Stimulated activated naive CD8-positive, alpha-beta T cell treated with anti-CD3 and anti-CD28 coated beads, Interleukin-15, Interleukin-2, amounts not matched to agents 100 ng/mL and 50 ng/mL, for 24 hours (primary cell): Measurements from ENCODE around the gene TRIM67.

Experiments used
- H3K27ac Mint-ChIP-seq: one replicate; pipeline ENCODE4 v1.8.0; 2021; ENCODE audit warnings: mild to moderate bottlenecking, mixed read lengths
- H3K27me3 Mint-ChIP-seq: one replicate; pipeline ENCODE4 v1.8.0; 2021; ENCODE audit warnings: mixed read lengths
- H3K36me3 Mint-ChIP-seq: one replicate; pipeline ENCODE4 v1.8.0; 2021; ENCODE audit warnings: low read depth, mixed read lengths
- H3K4me1 Mint-ChIP-seq: one replicate; pipeline ENCODE4 v1.8.0; 2021; ENCODE audit warnings: low read depth, mixed read lengths
- H3K4me3 Mint-ChIP-seq: one replicate; pipeline ENCODE4 v1.8.0; 2021; ENCODE audit warnings: mild to moderate bottlenecking, mixed read lengths
- H3K9me3 Mint-ChIP-seq: one replicate; pipeline ENCODE4 v1.8.0; 2021; ENCODE audit warnings: mixed read lengths

TRIM67 gene

DNA sequence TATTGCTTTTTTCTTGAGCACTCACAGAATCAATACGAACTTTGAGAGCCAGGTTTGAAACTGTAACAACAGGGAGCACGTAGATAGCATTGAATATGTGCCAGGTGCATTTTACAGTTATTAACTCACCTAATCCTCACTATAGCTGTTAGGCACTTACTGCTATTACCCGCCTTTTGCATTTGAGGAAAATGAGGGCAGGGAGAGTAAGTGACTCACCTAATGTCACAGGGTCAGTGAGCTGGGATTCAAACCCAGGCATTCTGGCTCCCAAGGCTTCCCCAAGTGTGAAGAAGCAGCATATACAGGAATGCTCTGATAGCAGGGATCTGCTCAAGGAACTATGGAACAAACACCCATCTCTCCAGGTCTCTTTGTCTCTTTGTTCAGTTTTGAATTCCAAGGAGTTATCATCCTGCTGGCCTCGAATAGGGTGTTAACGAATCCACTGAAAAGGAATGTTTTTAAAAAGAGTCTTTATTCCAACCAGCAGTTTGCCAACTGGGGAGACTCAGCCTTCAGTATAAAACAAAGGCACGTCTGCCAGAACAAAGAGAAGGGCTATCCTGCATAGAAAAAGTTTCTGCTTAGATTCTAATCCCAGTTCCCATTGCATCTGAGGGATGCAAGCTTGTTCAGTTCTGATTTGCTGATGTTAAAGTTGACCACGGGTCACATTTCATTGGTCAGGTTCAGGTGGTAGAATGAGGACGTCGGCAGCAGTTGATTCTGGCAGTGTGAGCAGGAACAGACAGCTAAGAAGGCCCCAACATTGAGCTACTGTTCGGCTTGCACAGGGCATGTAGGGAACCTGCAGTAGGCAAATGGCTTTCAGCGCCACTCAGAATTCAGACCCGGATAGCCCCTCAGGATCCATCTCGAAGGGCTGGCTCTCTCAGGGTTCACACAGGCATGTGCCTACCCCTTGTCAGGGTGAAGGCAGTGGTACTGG is 22.1 kb downstream of the TRIM67 start:
- H3K4me3 Mint-ChIP-seq = no peak overlapping the region

DNA sequence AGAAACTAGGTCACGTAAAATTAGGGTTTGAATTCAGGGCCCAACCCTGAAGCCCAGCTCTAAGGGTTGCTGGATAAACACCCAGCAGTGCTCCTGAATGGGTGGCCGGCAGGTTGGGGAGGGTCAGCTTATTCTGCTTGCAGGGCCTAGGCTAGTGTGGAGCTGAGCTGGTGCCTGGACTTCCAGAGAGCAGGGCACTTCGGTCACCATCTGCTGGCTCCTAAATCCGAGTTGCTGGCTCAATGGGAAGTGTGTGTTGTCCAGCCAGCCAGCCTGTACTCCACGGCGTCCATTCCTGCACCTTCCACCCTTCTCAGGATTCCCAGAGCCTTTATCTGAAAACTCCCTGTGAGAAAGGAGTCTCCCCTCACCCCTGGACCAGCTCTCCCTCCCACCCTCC is 23.0 kb downstream of the TRIM67 start:
- no peak overlapping the region for H3K4me3 Mint-ChIP-seq
- no peak overlapping the region for H3K27ac Mint-ChIP-seq
- peaks cover 37% of the 10 kb centered on the region for H3K27me3 Mint-ChIP-seq
- no peaks in the 10 kb centered on the region for H3K9me3 Mint-ChIP-seq
- H3K36me3 Mint-ChIP-seq = no peaks in the 10 kb centered on the region
- H3K4me1 Mint-ChIP-seq = no peaks in the 10 kb centered on the region

More for the DNA sequence above, 22.1 kb downstream of the TRIM67 start:
- Mint-ChIP-seq H3K36me3 (no peaks in the 10 kb centered on the region), H3K4me1 (no peaks in the 10 kb centered on the region), H3K27me3 (peaks cover 47% of the 10 kb centered on the region), H3K9me3 (no peaks in the 10 kb centered on the region), H3K27ac (no peak overlapping the region)

DNA sequence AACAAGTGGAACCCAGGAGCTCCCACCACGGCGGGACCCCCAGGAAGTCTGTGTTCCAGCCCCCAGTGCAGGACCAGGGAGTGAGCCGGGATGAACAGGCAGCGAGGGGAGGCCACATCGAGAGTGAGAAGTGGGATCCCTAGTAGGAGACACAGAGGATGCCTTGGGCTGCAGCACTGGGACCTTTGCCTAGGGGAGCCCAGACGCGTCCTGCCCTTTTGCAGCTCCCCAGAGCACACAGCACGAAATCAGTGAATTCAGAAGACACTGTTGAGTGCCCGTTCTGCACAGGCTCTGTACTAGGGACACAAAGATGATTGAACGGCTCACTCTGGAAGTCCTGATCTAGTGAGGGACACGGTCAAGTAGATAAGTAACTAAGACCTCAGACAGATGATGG is 23.5 kb downstream of the TRIM67 start:
- no peaks in the 10 kb centered on the region for H3K4me1 Mint-ChIP-seq
- no peaks in the 10 kb centered on the region for H3K9me3 Mint-ChIP-seq
- no peak overlapping the region for H3K4me3 Mint-ChIP-seq
- no peaks in the 10 kb centered on the region for H3K36me3 Mint-ChIP-seq
- peaks cover 35% of the 10 kb centered on the region for H3K27me3 Mint-ChIP-seq
- no peak overlapping the region for H3K27ac Mint-ChIP-seq

DNA sequence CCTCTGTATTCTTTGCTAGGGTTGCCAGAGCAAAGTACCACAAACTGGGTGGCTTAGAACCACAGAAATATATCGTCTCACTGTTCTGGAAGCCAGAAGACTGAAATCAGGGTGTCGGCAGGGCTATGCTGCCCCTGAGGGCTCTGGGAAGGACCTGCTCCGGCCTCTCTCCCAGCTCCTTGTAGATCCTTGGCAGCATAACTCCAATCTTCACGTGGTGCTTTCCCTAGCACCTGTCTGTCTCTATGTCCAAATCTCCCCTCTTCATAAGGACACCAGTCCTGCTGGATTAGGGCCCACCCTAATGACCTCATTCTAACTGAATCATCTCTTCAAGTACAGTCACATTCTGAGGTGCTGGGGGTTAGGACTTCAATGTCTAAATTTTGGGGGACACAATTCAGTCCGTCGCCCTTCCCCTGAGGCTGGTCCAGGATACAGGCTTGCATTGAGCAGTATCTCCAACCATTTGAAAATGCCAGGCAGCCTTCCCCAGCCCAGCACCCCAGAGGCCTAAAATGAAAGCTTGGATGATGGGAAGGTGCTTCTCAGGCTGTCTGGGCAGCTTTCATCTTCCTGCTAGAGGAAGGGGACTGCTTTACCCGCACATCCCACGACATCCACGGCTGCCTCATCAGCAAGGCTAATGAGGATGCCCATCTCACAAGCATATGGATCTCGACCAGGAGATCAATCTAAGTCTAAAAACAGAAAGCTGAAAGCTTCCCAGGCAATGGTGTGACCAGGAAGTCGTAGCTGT is 24.7 kb downstream of the TRIM67 start:
- H3K4me1 Mint-ChIP-seq = no peaks in the 10 kb centered on the region
- no peaks in the 10 kb centered on the region for H3K36me3 Mint-ChIP-seq
- peaks cover 33% of the 10 kb centered on the region for H3K27me3 Mint-ChIP-seq
- H3K4me3 Mint-ChIP-seq = no peak overlapping the region
- no peaks in the 10 kb centered on the region for H3K9me3 Mint-ChIP-seq
- H3K27ac Mint-ChIP-seq = no peak overlapping the region

- Mint-ChIP-seq H3K9me3 (no peaks in the 10 kb centered on the region), H3K27ac (no peak overlapping the region), H3K36me3 (no peaks in the 10 kb centered on the region), H3K4me3 (no peak overlapping the region), H3K4me1 (no peaks in the 10 kb centered on the region), H3K27me3 (peaks cover 33% of the 10 kb centered on the region)
These were observed 25.7 kb downstream of the TRIM67 start for GRCh38 chr1:231187571-231187970.

DNA sequence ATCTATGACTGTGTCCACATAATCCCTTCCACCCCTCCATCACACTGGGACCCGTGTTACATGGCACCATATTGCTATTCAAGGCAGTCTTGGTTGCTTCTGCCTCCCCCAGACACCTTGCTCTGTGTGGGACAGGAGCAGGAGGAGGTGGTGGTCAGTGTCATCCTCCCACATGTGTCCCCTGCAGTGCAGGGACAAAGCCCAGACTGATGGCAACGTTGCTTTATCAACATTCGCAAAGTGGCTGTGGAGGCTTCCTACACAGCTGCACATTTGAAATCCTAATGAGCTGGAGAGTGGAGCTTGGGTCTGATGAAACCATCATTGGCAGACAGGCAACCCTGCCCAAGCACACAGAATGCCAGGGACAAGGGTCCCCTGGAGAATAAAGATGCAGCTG is 26.2 kb downstream of the TRIM67 start:
- H3K27me3 Mint-ChIP-seq = peaks cover 33% of the 10 kb centered on the region
- H3K36me3 Mint-ChIP-seq = no peaks in the 10 kb centered on the region
- H3K27ac Mint-ChIP-seq = no peak overlapping the region
- H3K4me1 Mint-ChIP-seq = no peaks in the 10 kb centered on the region
- H3K9me3 Mint-ChIP-seq = no peaks in the 10 kb centered on the region
- no peak overlapping the region for H3K4me3 Mint-ChIP-seq

DNA sequence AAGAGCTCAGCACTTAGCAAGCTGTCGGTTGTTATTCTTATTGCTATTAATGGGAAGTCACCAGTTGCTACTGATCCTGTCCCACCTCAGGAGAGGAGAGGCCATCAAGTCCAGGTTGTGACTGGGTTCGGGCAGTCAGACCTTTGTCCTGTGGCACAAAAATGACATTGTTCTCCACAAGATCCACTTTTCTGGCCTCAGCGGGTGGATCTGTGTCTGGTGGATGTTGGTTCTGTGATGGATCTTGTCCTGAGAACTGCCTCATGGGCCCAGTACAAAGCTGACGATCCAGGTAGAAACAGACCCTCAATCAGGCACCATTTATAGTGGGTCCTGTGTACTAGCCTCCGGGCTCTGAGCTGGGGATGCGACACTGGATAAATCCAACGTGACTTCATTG is 26.9 kb downstream of the TRIM67 start:
- H3K27ac Mint-ChIP-seq = no peak overlapping the region
- no peaks in the 10 kb centered on the region for H3K4me1 Mint-ChIP-seq
- H3K9me3 Mint-ChIP-seq = no peaks in the 10 kb centered on the region
- H3K4me3 Mint-ChIP-seq = no peak overlapping the region
- peaks cover 33% of the 10 kb centered on the region for H3K27me3 Mint-ChIP-seq
- H3K36me3 Mint-ChIP-seq = no peaks in the 10 kb centered on the region

GRCh38 chr1:231189683-231190270 is 27.9 kb downstream of the TRIM67 start:
- H3K9me3 Mint-ChIP-seq = no peaks in the 10 kb centered on the region
- H3K27ac Mint-ChIP-seq = no peak overlapping the region
- H3K4me1 Mint-ChIP-seq = no peaks in the 10 kb centered on the region
- H3K4me3 Mint-ChIP-seq = no peak overlapping the region
- no peaks in the 10 kb centered on the region for H3K36me3 Mint-ChIP-seq
- H3K27me3 Mint-ChIP-seq = peaks cover 30% of the 10 kb centered on the region

DNA sequence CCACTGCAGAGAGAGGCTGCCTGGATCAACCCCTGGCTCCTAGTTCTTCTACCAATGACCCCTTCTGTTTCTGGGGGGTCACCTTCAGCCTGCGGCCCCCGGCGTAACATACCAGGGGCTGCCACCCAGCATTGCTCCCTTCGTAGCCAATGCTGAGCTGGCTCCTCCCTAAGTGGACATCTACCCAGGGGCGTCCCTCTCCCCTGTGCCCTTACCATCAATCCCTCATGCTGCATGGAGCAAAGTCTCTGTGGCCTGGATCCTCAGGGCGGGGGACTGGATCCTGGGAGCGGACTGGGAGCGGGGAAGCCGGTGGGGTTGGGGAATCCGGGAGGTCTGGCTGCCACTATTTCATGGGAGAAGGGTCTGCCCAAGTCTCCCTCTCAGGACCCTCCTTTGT is 28.6 kb downstream of the TRIM67 start:
- H3K9me3 Mint-ChIP-seq = no peaks in the 10 kb centered on the region
- H3K27me3 Mint-ChIP-seq = peaks cover 26% of the 10 kb centered on the region
- H3K4me3 Mint-ChIP-seq = no peak overlapping the region

DNA sequence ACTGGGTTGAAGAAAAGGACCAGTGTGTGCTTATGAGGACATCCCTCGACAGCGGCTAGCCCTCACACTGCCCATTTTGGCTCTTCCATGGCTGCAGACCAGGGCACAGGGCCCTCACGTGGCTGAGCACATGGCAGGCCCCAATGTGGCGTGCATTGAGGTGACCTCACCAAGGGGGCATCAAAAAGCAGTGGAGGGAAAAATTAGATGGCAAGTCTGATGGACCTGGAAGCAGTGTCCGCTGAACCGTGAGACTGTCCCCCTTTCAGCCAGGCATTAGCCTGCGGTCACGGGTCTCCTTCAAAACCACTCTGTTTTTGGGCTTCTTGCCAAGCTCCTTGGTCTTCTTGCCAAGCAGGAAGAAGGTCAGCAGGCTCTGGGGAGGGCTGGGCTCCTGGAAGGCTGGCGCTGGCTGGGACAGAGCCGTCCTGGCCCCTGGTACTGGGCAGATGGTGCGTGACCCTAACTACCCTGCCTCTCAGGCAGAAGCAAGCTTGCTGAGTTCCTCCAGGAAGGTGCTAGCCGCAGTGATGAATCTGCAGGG is 30.8 kb downstream of the TRIM67 start:
- Mint-ChIP-seq H3K27ac (no peak overlapping the region), H3K4me3 (no peak overlapping the region), H3K36me3 (no peaks in the 10 kb centered on the region), H3K9me3 (no peaks in the 10 kb centered on the region), H3K27me3 (peaks cover 15% of the 10 kb centered on the region), H3K4me1 (no peaks in the 10 kb centered on the region)

More for the DNA sequence above, 28.6 kb downstream of the TRIM67 start:
- Mint-ChIP-seq H3K27ac (no peak overlapping the region), H3K4me1 (no peaks in the 10 kb centered on the region), H3K36me3 (no peaks in the 10 kb centered on the region)

- Mint-ChIP-seq H3K4me3 (no peak overlapping the region), H3K4me1 (no peaks in the 10 kb centered on the region)
These were observed 32.0 kb downstream of the TRIM67 start for GRCh38 chr1:231193710-231194340.

GRCh38 chr1:231194476-231194842 is 32.6 kb downstream of the TRIM67 start:
- Mint-ChIP-seq H3K27me3 (peaks cover 6% of the 10 kb centered on the region), H3K36me3 (no peaks in the 10 kb centered on the region), H3K27ac (no peak overlapping the region), H3K4me3 (no peak overlapping the region), H3K4me1 (no peaks in the 10 kb centered on the region), H3K9me3 (no peaks in the 10 kb centered on the region)

More at GRCh38 chr1:231193710-231194340, 32.0 kb downstream of the TRIM67 start:
- Mint-ChIP-seq H3K27ac (no peak overlapping the region), H3K36me3 (no peaks in the 10 kb centered on the region), H3K27me3 (peaks cover 6% of the 10 kb centered on the region), H3K9me3 (no peaks in the 10 kb centered on the region)

- Mint-ChIP-seq H3K27me3 (peaks cover 11% of the 10 kb centered on the region), H3K4me1 (no peaks in the 10 kb centered on the region), H3K9me3 (no peaks in the 10 kb centered on the region), H3K27ac (no peak overlapping the region), H3K4me3 (no peak overlapping the region), H3K36me3 (no peaks in the 10 kb centered on the region)
These were observed 33.1 kb downstream of the TRIM67 start for GRCh38 chr1:231194843-231195516.

GRCh38 chr1:231196307-231196706 is 34.4 kb downstream of the TRIM67 start:
- no peak overlapping the region for H3K4me3 Mint-ChIP-seq

More at GRCh38 chr1:231196307-231196706, 34.4 kb downstream of the TRIM67 start:
- Mint-ChIP-seq H3K27me3 (peaks cover 11% of the 10 kb centered on the region), H3K36me3 (no peaks in the 10 kb centered on the region), H3K4me1 (no peaks in the 10 kb centered on the region), H3K9me3 (no peaks in the 10 kb centered on the region), H3K27ac (no peak overlapping the region)
